Lower lobe of right lung (tissue), 2 donors: Measurements from ENCODE around the gene LGI4. TPM values are rescaled to one million over a fixed set of nuclear protein-coding genes. Genes with fewer than 3 reads are reported as not detected.
A peak's percentile ranks its signal among the peaks of the same experiment; 100 is the strongest.

ENCODE experiments used
- ATAC-seq, 2 donors: fragments of 200-7000 bp; cut with Tn5 transposase; one replicate each; pipeline ENCODE4 v1.9.1; 2020 to 2022; ENCODE audit warnings: mild to moderate bottlenecking in 2 of 2, moderate library complexity in 2 of 2
- DNase-seq: peaks from one replicate; pipeline ENCODE4 v3.0.0-alpha.2; 2020
- H3K27ac ChIP-seq: fragments of 200-600 bp; one replicate; pipeline ENCODE4 v1.8.0; 2022
- H3K27me3 ChIP-seq: fragments of 200-600 bp; one replicate; pipeline ENCODE4 v1.8.0; 2022; ENCODE audit warnings: low read depth
- H3K36me3 ChIP-seq: fragments of 200-600 bp; one replicate; pipeline ENCODE4 v1.8.0; 2022; ENCODE audit warnings: mild to moderate bottlenecking
- H3K4me1 ChIP-seq: fragments of 200-600 bp; one replicate; pipeline ENCODE4 v1.8.0; 2022
- H3K4me3 ChIP-seq: fragments of 200-600 bp; one replicate; pipeline ENCODE4 v1.8.0; 2022; ENCODE audit warnings: mild to moderate bottlenecking
- H3K9me3 ChIP-seq: fragments of 200-600 bp; one replicate; pipeline ENCODE4 v1.8.0; 2022
- CTCF ChIP-seq: fragments of 200-600 bp; IDR thresholded peaks from one replicate; pipeline ENCODE4 v1.8.0; 2022; ENCODE audit warnings: antibody characterized with exemption, mild to moderate bottlenecking
- intact Hi-C: fragments of 100-400 bp; cut with DNase I; formaldehyde crosslinking; loops from one replicate; pipeline ENCODE4 v1.11.0; 2022
- total RNA-seq: library from RNA; stranded (reverse); fragmentation: NEBNext Ultra II Directional; extraction: Animal tissue kit (Norgen Biotek cat#: 25700); gene quantifications from one replicate; pipeline ENCODE4 v1.2.1, GENCODE V29; 2021
- donor health status: DM: no; HTN: yes; CAD: no; lungs with severe emphysema.

LGI4 gene
- total RNA-seq, 1 donor from 2014 or later: 6.3 TPM

- H3K9me3 ChIP-seq: no peaks in the 10 kb centered on the region
- intact Hi-C loops: no loop called here
- DNase-seq: peak; percentile 33
- TF ChIP-seq CTCF: no peak
- no peak overlapping the region for H3K4me3 ChIP-seq
- H3K27ac ChIP-seq: no peak overlapping the region
- ATAC-seq: no peak
- no peaks in the 10 kb centered on the region for H3K27me3 ChIP-seq
- H3K36me3 ChIP-seq: no peaks in the 10 kb centered on the region
- H3K4me1 ChIP-seq: no peaks in the 10 kb centered on the region
Measured at GRCh38 chr19:35080613-35081170, 54.2 kb downstream of the LGI4 start.

- Histone ChIP-seq H3K27me3 (no peaks in the 10 kb centered on the region), H3K36me3 (no peaks in the 10 kb centered on the region), H3K4me1 (no peaks in the 10 kb centered on the region), H3K27ac (no peak overlapping the region), H3K4me3 (no peak overlapping the region), H3K9me3 (no peaks in the 10 kb centered on the region)
- ATAC-seq (no peak), DNase-seq (peak; percentile 38)
- no peak for TF ChIP-seq CTCF
- intact Hi-C loops: no loop called here
Measured at GRCh38 chr19:35079826-35080225, 55.0 kb downstream of the LGI4 start.

GRCh38 chr19:35077411-35078223 is 57.2 kb downstream of the LGI4 start:
- no peak for TF ChIP-seq CTCF

GRCh38 chr19:35076657-35077056 is 58.2 kb downstream of the LGI4 start:
- no peak overlapping the region for H3K4me3 ChIP-seq
- no peak for ATAC-seq
- no peak for TF ChIP-seq CTCF
- intact Hi-C loops: no loop called here
- H3K27me3 ChIP-seq: no peaks in the 10 kb centered on the region
- peak; percentile 25 for DNase-seq
- no peaks in the 10 kb centered on the region for H3K9me3 ChIP-seq
- no peaks in the 10 kb centered on the region for H3K36me3 ChIP-seq
- H3K4me1 ChIP-seq: no peaks in the 10 kb centered on the region
- H3K27ac ChIP-seq: no peak overlapping the region

More at GRCh38 chr19:35077411-35078223, 57.2 kb downstream of the LGI4 start:
- no peaks in the 10 kb centered on the region for H3K9me3 ChIP-seq
- intact Hi-C loops: no loop called here
- no peaks in the 10 kb centered on the region for H3K4me1 ChIP-seq
- H3K27ac ChIP-seq: no peak overlapping the region
- H3K36me3 ChIP-seq: no peaks in the 10 kb centered on the region
- no peaks in the 10 kb centered on the region for H3K27me3 ChIP-seq
- DNase-seq: peak; percentile 36
- no peak for ATAC-seq
- H3K4me3 ChIP-seq: no peak overlapping the region

GRCh38 chr19:35076026-35076370 is 58.9 kb downstream of the LGI4 start:
- TF ChIP-seq CTCF: no peak
- H3K4me3 ChIP-seq: no peak overlapping the region
- ATAC-seq: peak in 1 of 2 donors; percentile 6

More at GRCh38 chr19:35076026-35076370, 58.9 kb downstream of the LGI4 start:
- no peaks in the 10 kb centered on the region for H3K9me3 ChIP-seq
- intact Hi-C loops: no loop called here
- no peak overlapping the region for H3K27ac ChIP-seq
- no peaks in the 10 kb centered on the region for H3K4me1 ChIP-seq
- no peaks in the 10 kb centered on the region for H3K36me3 ChIP-seq
- peak; percentile 24 for DNase-seq
- no peaks in the 10 kb centered on the region for H3K27me3 ChIP-seq
